Panc1 (cell line): ENCODE measurements around the gene RYR3. TPM values are rescaled to one million over a fixed set of nuclear protein-coding genes. Genes with fewer than 3 reads are reported as not detected.

Source experiments
- ATAC-seq: fragments of 200-7000 bp; cut with Tn5 transposase; 2 replicates; pipeline ENCODE4 v1.9.1; 2020; ENCODE audit warnings: mild to moderate bottlenecking, moderate library complexity
- BruUV-seq: library from RNA; stranded (reverse); fragments of 400-500 nt; replicated peaks from 2 replicates; lab custom pipeline; 2021; lab: Mats Ljungman, UMichigan
- CTCF ChIA-PET: fragments of 300-600 bp; sonication (Branson Sonifier 250); formaldehyde crosslinking; loops from one replicate; lab custom pipeline; 2022; ENCODE audit warnings: antibody characterized with exemption; lab: Charles Lee
- POLR2A ChIA-PET: fragments of 300-600 bp; sonication (Branson Sonifier 250); formaldehyde crosslinking; loops from one replicate; lab custom pipeline; 2022; ENCODE audit warnings: antibody characterized with exemption; lab: Charles Lee
- DNase-seq: peaks from one replicate; pipeline ENCODE4 v3.0.0-alpha.2; 2010; ENCODE audit warnings: low read depth, low spot score
- H3K27ac ChIP-seq: 2 replicates; pipeline ENCODE4 v1.5.1; 2011; ENCODE audit warnings: mild to moderate bottlenecking, low read length, inconsistent platforms
- H3K27me3 ChIP-seq: fragments of 200-500 bp; sonication (Bioruptor generic); 2 replicates; pipeline ENCODE4 v1.6.0; 2014; ENCODE audit warnings: low read length, inconsistent platforms; ENCODE audit not compliant: control insufficient read depth, insufficient read depth
- H3K36me3 ChIP-seq: fragments of 200-500 bp; sonication (Bioruptor generic); 2 replicates; pipeline ENCODE4 v1.5.1; 2014; ENCODE audit warnings: inconsistent platforms, mild to moderate bottlenecking, low read length, moderate library complexity; ENCODE audit not compliant: control insufficient read depth, insufficient read depth
- H3K4me1 ChIP-seq: 2 replicates; pipeline ENCODE4 v1.5.1; 2011; ENCODE audit warnings: inconsistent platforms, mild to moderate bottlenecking, low read length, moderate library complexity; ENCODE audit not compliant: control insufficient read depth, insufficient read depth
- H3K4me3 ChIP-seq, 2 experiments: 2 replicates each; pipeline ENCODE4 v1.5.1; 2011 to 2012; ENCODE audit warnings: low read depth in 2 of 2, low read length in 2 of 2, mild to moderate bottlenecking in 2 of 2, inconsistent platforms in 1 of 2, moderate library complexity in 1 of 2
- H3K9me3 ChIP-seq: fragments of 200-500 bp; sonication (Bioruptor generic); 2 replicates; pipeline ENCODE4 v1.5.1; 2014; ENCODE audit warnings: low read depth, mild to moderate bottlenecking, inconsistent platforms, low read length, moderate library complexity; ENCODE audit not compliant: control insufficient read depth, insufficient read depth
- POLR2AphosphoS5 ChIP-seq: IDR thresholded peaks from 2 replicates; pipeline ENCODE4 v1.6.1; 2012; ENCODE audit warnings: mild to moderate bottlenecking, low read depth, low read length, moderate library complexity
- REST ChIP-seq, 2 experiments: IDR thresholded peaks; 2 replicates each; pipeline ENCODE4 v1.6.1; 2011 to 2012; ENCODE audit warnings: low read depth in 2 of 2, control low read depth in 1 of 2, low read length in 1 of 2, mild to moderate bottlenecking in 1 of 2, moderate library complexity in 1 of 2; ENCODE audit not compliant: insufficient read depth in 1 of 2
- SIN3A ChIP-seq: IDR thresholded peaks from 2 replicates; pipeline ENCODE4 v1.6.1; 2012; ENCODE audit warnings: low read depth, mild to moderate bottlenecking, low read length, moderate library complexity, borderline replicate concordance; ENCODE audit not compliant: insufficient read depth
- TCF7L2 ChIP-seq: IDR thresholded peaks from 2 replicates; pipeline ENCODE4 v1.6.1; 2011; ENCODE audit warnings: mild to moderate bottlenecking, low read depth, low read length, inconsistent platforms
- in situ Hi-C: cut with HindIII; loops from 2 replicates; pipeline ENCODE4 v1.10.0; 2016; ENCODE audit warnings: low sequenced_read_pairs, low pct_unique_long_range_greater_than_20kb
- intact Hi-C: fragments of 100-400 bp; cut with micrococcal nuclease; formaldehyde crosslinking; loops from one replicate; pipeline ENCODE4 v1.10.0; 2022; ENCODE audit not compliant: unreplicated experiment
- total RNA-seq: library from RNA; stranded (reverse); gene quantifications from one replicate; pipeline ENCODE4 v1.2.1, GENCODE V29; 2021; ENCODE audit not compliant: unreplicated experiment
- TF ChIP-seq, protein P1 (sequence below): fragments of 450-650 bp; IDR thresholded peaks from 2 replicates; pipeline ENCODE4 v1.5.1; 2017; ENCODE audit warnings: mild to moderate bottlenecking

RYR3 gene
- total RNA-seq, 1 experiment from 2014 or later: not detected

- ChIA-PET CTCF (interaction anchor here (0.6 to 1.7 kb wide), 14 partner anchors 10 to 466 kb away, joined by 3 to 44 read pairs (median 4); no protein-coding TSS in a partner anchor), POLR2A (interaction anchor here (0.8 kb wide), 1 partner anchor 409 kb away, joined by 3 read pairs; no protein-coding TSS in a partner anchor)
- no peaks in the 10 kb centered on the region for H3K9me3 ChIP-seq
- BruUV-seq: no TSS peak
- no peak overlapping the region for H3K4me3 ChIP-seq
- peak; percentile 79 for DNase-seq
- intact Hi-C loops: loop anchor here (1.0 to 10.0 kb wide), 3 partner anchors 176 to 468 kb away; no protein-coding TSS in a partner anchor
- no peak overlapping the region for H3K27ac ChIP-seq
- no peaks in the 10 kb centered on the region for H3K4me1 ChIP-seq
- in situ Hi-C loops: no loop called here
- no peaks in the 10 kb centered on the region for H3K36me3 ChIP-seq
- TF ChIP-seq, protein P1, sequence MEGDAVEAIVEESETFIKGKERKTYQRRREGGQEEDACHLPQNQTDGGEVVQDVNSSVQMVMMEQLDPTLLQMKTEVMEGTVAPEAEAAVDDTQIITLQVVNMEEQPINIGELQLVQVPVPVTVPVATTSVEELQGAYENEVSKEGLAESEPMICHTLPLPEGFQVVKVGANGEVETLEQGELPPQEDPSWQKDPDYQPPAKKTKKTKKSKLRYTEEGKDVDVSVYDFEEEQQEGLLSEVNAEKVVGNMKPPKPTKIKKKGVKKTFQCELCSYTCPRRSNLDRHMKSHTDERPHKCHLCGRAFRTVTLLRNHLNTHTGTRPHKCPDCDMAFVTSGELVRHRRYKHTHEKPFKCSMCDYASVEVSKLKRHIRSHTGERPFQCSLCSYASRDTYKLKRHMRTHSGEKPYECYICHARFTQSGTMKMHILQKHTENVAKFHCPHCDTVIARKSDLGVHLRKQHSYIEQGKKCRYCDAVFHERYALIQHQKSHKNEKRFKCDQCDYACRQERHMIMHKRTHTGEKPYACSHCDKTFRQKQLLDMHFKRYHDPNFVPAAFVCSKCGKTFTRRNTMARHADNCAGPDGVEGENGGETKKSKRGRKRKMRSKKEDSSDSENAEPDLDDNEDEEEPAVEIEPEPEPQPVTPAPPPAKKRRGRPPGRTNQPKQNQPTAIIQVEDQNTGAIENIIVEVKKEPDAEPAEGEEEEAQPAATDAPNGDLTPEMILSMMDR: peak; percentile 91
- TF ChIP-seq SIN3A (no peak), TCF7L2 (no peak), POLR2AphosphoS5 (no peak)
- ATAC-seq: peak; percentile 96
- H3K27me3 ChIP-seq: peaks cover 5% of the 10 kb centered on the region; the same call in 1 of the 2 replicates
Observed at GRCh38 chr15:33700695-33701303, 390.0 kb downstream of the RYR3 start.

- H3K27ac ChIP-seq: no peak overlapping the region
- no TSS peak for BruUV-seq
- ChIA-PET POLR2A (no interaction called here), CTCF (interaction anchor here (0.5 to 1.7 kb wide), 11 partner anchors 18 to 466 kb away, joined by 3 to 44 read pairs (median 3); no protein-coding TSS in a partner anchor)
- ATAC-seq: peak; percentile 76
- no peak for DNase-seq
- no peaks in the 10 kb centered on the region for H3K36me3 ChIP-seq
- intact Hi-C loops: loop anchor here (5.0 to 10.0 kb wide), 2 partner anchors 176 to 469 kb away; no protein-coding TSS in a partner anchor
- no peaks in the 10 kb centered on the region for H3K4me1 ChIP-seq
- TF ChIP-seq REST (IDR thresholded peaks at IDR 0.05; ENCODE audit: insufficient read depth in 1 of 2, low read depth in 2 of 2, low read length in 1 of 2): no peak
- in situ Hi-C loops: no loop called here
- no peak overlapping the region for H3K4me3 ChIP-seq
- H3K27me3 ChIP-seq: peaks cover 5% of the 10 kb centered on the region; the same call in 1 of the 2 replicates
- no peaks in the 10 kb centered on the region for H3K9me3 ChIP-seq
Observed at GRCh38 chr15:33701304-33701696, 390.5 kb downstream of the RYR3 start.

- DNase-seq (no peak), ATAC-seq (no peak)
- BruUV-seq: no TSS peak
- Histone ChIP-seq H3K36me3 (no peaks in the 10 kb centered on the region), H3K9me3 (no peaks in the 10 kb centered on the region), H3K4me1 (no peaks in the 10 kb centered on the region), H3K4me3 (no peak overlapping the region), H3K27me3 (no peaks in the 10 kb centered on the region), H3K27ac (no peak overlapping the region)
- TF ChIP-seq POLR2AphosphoS5 (no peak), SIN3A (no peak), TCF7L2 (no peak), REST (IDR thresholded peaks at IDR 0.05; ENCODE audit: insufficient read depth in 1 of 2, low read depth in 2 of 2, low read length in 1 of 2) (no peak)
- TF ChIP-seq, protein P1: no peak
- CTCF ChIA-PET: no interaction called here
- POLR2A ChIA-PET: interaction anchor here (0.7 kb wide), 1 partner anchor 37 kb away, joined by 4 read pairs; no protein-coding TSS in a partner anchor
- intact Hi-C loops: loop anchor here (10.0 kb wide), 1 partner anchor 181 kb away; no protein-coding TSS in a partner anchor
- in situ Hi-C loops: no loop called here
Observed at GRCh38 chr15:33706173-33706572, 395.4 kb downstream of the RYR3 start.
